ENCODE data around the gene HLA-DMA. TPM values are rescaled to one million over a fixed set of nuclear protein-coding genes. Genes with fewer than 3 reads are reported as not detected.

Gene HLA-DMA
- total and polyA plus RNA-seq, 9 of the 15 experiments (the other 6 are each of a cell fraction or from before 2014, with no cell fraction given) = 0.13 to 0.83 (median 0.51) TPM

DNA sequence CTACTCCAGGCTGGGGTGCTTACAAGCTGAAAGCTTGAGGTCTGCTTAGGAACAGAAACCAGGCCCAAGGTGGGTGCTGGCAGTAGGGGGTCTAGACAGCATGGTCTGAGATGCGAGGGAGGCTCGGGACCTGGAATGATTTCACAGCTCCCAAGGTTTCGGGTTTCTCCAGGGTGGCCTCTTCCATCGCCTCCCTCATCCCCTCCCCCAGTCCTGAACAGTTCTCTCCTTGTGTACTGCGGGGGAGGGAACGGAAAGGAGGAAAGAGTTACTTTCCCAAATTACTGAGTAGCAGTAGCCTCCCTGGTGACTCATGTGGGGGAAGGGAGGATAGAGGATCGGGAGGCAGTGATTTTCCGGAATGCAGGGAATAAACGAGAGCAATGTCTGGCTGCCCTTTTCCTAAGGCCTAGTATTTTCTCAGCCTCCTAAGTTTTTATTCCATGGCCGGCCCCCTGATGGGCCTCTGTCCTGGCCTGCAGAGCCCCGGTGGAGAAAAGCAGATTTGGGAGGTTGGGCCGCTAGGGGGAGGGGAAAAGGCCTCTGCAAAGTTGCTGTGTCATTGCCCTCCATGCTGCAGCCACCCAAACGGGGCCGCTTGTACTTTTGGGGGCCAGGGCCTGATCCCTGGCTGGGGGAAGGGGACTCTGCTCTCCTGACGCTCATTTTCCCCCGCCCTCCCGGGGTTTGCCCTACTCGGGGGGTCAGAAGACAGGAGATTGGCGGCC, 17.0 kb upstream of the HLA-DMA start (continued):
- TF ChIP-seq, protein P1, sequence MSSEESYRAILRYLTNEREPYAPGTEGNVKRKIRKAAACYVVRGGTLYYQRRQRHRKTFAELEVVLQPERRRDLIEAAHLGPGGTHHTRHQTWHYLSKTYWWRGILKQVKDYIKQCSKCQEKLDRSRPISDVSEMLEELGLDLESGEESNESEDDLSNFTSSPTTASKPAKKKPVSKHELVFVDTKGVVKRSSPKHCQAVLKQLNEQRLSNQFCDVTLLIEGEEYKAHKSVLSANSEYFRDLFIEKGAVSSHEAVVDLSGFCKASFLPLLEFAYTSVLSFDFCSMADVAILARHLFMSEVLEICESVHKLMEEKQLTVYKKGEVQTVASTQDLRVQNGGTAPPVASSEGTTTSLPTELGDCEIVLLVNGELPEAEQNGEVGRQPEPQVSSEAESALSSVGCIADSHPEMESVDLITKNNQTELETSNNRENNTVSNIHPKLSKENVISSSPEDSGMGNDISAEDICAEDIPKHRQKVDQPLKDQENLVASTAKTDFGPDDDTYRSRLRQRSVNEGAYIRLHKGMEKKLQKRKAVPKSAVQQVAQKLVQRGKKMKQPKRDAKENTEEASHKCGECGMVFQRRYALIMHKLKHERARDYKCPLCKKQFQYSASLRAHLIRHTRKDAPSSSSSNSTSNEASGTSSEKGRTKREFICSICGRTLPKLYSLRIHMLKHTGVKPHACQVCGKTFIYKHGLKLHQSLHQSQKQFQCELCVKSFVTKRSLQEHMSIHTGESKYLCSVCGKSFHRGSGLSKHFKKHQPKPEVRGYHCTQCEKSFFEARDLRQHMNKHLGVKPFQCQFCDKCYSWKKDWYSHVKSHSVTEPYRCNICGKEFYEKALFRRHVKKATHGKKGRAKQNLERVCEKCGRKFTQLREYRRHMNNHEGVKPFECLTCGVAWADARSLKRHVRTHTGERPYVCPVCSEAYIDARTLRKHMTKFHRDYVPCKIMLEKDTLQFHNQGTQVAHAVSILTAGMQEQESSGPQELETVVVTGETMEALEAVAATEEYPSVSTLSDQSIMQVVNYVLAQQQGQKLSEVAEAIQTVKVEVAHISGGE (CRISPR knock-in tag; IDR thresholded peaks at IDR 0.05) = no peak
- TF ChIP-seq BCOR (IDR thresholded peaks at IDR 0.05) (no peak), XRCC3 (IDR thresholded peaks at IDR 0.05) (no peak), RBM25 (IDR thresholded peaks at IDR 0.05; ENCODE audit: low read depth, low read length, severe bottlenecking) (no peak), ZNF57 (CRISPR knock-in tag; IDR thresholded peaks at IDR 0.05) (peak; percentile 59; the same call in 1 of the 2 replicates), ZNF436 (CRISPR knock-in tag; IDR thresholded peaks at IDR 0.05) (no peak), ETS2 (tag; IDR thresholded peaks at IDR 0.05; ENCODE audit: borderline replicate concordance, poor library complexity, severe bottlenecking) (no peak), EP300 (IDR thresholded peaks at IDR 0.05; ENCODE audit: low read length) (peak; percentile 69)
- TF ChIP-seq, protein P2, sequence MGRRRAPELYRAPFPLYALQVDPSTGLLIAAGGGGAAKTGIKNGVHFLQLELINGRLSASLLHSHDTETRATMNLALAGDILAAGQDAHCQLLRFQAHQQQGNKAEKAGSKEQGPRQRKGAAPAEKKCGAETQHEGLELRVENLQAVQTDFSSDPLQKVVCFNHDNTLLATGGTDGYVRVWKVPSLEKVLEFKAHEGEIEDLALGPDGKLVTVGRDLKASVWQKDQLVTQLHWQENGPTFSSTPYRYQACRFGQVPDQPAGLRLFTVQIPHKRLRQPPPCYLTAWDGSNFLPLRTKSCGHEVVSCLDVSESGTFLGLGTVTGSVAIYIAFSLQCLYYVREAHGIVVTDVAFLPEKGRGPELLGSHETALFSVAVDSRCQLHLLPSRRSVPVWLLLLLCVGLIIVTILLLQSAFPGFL (CRISPR knock-in tag; IDR thresholded peaks at IDR 0.05) = no peak
- TF ChIP-seq, protein P3, sequence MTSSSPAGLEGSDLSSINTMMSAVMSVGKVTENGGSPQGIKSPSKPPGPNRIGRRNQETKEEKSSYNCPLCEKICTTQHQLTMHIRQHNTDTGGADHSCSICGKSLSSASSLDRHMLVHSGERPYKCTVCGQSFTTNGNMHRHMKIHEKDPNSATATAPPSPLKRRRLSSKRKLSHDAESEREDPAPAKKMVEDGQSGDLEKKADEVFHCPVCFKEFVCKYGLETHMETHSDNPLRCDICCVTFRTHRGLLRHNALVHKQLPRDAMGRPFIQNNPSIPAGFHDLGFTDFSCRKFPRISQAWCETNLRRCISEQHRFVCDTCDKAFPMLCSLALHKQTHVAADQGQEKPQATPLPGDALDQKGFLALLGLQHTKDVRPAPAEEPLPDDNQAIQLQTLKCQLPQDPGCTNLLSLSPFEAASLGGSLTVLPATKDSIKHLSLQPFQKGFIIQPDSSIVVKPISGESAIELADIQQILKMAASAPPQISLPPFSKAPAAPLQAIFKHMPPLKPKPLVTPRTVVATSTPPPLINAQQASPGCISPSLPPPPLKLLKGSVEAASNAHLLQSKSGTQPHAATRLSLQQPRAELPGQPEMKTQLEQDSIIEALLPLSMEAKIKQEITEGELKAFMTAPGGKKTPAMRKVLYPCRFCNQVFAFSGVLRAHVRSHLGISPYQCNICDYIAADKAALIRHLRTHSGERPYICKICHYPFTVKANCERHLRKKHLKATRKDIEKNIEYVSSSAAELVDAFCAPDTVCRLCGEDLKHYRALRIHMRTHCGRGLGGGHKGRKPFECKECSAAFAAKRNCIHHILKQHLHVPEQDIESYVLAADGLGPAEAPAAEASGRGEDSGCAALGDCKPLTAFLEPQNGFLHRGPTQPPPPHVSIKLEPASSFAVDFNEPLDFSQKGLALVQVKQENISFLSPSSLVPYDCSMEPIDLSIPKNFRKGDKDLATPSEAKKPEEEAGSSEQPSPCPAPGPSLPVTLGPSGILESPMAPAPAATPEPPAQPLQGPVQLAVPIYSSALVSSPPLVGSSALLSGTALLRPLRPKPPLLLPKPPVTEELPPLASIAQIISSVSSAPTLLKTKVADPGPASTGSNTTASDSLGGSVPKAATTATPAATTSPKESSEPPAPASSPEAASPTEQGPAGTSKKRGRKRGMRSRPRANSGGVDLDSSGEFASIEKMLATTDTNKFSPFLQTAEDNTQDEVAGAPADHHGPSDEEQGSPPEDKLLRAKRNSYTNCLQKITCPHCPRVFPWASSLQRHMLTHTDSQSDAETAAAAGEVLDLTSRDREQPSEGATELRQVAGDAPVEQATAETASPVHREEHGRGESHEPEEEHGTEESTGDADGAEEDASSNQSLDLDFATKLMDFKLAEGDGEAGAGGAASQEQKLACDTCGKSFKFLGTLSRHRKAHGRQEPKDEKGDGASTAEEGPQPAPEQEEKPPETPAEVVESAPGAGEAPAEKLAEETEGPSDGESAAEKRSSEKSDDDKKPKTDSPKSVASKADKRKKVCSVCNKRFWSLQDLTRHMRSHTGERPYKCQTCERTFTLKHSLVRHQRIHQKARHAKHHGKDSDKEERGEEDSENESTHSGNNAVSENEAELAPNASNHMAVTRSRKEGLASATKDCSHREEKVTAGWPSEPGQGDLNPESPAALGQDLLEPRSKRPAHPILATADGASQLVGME (CRISPR knock-in tag; IDR thresholded peaks at IDR 0.05) = peak; percentile 11; the same call in 1 of the 2 replicates
- TF ChIP-seq, protein P4, sequence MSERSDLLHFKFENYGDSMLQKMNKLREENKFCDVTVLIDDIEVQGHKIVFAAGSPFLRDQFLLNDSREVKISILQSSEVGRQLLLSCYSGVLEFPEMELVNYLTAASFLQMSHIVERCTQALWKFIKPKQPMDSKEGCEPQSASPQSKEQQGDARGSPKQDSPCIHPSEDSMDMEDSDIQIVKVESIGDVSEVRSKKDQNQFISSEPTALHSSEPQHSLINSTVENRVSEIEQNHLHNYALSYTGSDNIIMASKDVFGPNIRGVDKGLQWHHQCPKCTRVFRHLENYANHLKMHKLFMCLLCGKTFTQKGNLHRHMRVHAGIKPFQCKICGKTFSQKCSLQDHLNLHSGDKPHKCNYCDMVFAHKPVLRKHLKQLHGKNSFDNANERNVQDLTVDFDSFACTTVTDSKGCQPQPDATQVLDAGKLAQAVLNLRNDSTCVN (CRISPR knock-in tag; IDR thresholded peaks at IDR 0.05) = peak; percentile 83; the same call in 1 of the 2 replicates
- TF ChIP-seq, protein P5, sequence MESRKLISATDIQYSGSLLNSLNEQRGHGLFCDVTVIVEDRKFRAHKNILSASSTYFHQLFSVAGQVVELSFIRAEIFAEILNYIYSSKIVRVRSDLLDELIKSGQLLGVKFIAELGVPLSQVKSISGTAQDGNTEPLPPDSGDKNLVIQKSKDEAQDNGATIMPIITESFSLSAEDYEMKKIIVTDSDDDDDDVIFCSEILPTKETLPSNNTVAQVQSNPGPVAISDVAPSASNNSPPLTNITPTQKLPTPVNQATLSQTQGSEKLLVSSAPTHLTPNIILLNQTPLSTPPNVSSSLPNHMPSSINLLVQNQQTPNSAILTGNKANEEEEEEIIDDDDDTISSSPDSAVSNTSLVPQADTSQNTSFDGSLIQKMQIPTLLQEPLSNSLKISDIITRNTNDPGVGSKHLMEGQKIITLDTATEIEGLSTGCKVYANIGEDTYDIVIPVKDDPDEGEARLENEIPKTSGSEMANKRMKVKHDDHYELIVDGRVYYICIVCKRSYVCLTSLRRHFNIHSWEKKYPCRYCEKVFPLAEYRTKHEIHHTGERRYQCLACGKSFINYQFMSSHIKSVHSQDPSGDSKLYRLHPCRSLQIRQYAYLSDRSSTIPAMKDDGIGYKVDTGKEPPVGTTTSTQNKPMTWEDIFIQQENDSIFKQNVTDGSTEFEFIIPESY (CRISPR knock-in tag; IDR thresholded peaks at IDR 0.05) = no peak

All from K562 (cell line).